ENCODE results near the gene ZFC3H1. TPM values are rescaled to one million over a fixed set of nuclear protein-coding genes. Genes with fewer than 3 reads are reported as not detected.

Gene ZFC3H1
- total and polyA plus RNA-seq, 2 of the 13 experiments (the other 11 are each of a cell fraction or from before 2014, with no cell fraction given), result 17.1 to 38.3 TPM

DNA sequence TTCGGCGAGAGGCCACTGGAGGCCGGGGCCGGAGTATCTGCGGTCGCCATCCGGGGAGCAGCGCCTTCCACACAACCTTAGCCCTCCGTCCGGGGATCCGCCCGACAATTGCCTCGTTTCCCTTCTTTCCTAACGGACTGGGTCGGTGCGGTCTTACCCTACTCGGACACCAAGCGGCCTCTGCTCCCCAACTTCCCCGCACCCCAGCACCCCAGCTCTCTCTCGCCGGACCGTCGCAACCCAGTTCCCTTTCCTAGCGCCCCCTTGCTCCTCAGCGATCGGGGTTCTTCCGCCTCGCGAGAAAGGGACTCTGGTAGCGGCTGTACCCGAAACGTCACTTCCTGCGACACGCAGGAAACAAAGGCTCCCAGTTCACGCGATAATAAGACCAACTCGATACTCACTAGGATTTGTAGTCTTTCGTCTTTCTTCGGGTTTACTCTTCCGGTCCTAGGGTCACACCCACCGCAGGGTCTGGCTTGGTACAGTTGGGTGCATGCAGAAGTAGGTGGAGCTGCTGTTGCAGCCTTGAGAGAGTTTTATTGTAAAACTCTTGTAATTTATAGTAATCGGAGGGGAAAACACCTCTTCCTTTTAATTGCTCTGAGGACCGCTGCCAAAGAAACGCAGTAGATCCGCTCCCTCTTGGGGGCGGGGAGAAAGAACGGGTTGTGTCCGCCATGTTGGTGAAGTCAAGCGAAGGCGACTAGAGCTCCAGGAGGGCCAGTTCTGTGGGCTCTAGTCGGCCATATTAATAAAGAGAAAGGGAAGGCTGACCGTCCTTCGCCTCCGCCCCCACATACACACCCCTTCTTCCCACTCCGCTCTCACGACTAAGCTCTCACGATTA, at the start of gene ZFC3H1, which contains the start of gene THAP2 (continued):
- TF ChIP-seq ZNF318 (CRISPR knock-in tag; IDR thresholded peaks at IDR 0.05) (no peak; the same call in 1 of the 2 replicates), IRF2 (CRISPR knock-in tag; IDR thresholded peaks at IDR 0.05) (peak; percentile 74), SKI (IDR thresholded peaks at IDR 0.05; ENCODE audit: partially characterized antibody) (no peak), PHF21A (CRISPR knock-in tag; IDR thresholded peaks at IDR 0.05) (0 out of 2 replicates have a peak, but pooled peaks have one; percentile 11), SPEN (CRISPR knock-in tag; IDR thresholded peaks at IDR 0.05; ENCODE audit: low read depth) (peak; percentile 70; the same call in 1 of the 2 replicates), ZNF607 (CRISPR knock-in tag; IDR thresholded peaks at IDR 0.05; ENCODE audit: borderline replicate concordance) (peak; percentile 62; the same call in 1 of the 2 replicates), PHF8 (CRISPR knock-in tag; IDR thresholded peaks at IDR 0.05) (peak; percentile 74), ZNF292 (CRISPR knock-in tag; IDR thresholded peaks at IDR 0.05; ENCODE audit: borderline replicate concordance, low read depth) (no peak; the same call in 1 of the 2 replicates)
- TF ChIP-seq, protein P1, sequence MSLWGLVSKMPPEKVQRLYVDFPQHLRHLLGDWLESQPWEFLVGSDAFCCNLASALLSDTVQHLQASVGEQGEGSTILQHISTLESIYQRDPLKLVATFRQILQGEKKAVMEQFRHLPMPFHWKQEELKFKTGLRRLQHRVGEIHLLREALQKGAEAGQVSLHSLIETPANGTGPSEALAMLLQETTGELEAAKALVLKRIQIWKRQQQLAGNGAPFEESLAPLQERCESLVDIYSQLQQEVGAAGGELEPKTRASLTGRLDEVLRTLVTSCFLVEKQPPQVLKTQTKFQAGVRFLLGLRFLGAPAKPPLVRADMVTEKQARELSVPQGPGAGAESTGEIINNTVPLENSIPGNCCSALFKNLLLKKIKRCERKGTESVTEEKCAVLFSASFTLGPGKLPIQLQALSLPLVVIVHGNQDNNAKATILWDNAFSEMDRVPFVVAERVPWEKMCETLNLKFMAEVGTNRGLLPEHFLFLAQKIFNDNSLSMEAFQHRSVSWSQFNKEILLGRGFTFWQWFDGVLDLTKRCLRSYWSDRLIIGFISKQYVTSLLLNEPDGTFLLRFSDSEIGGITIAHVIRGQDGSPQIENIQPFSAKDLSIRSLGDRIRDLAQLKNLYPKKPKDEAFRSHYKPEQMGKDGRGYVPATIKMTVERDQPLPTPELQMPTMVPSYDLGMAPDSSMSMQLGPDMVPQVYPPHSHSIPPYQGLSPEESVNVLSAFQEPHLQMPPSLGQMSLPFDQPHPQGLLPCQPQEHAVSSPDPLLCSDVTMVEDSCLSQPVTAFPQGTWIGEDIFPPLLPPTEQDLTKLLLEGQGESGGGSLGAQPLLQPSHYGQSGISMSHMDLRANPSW (CRISPR knock-in tag; IDR thresholded peaks at IDR 0.05; ENCODE audit: borderline replicate concordance), result 0 out of 2 replicates have a peak, but pooled peaks have one; percentile 28
- TF ChIP-seq, protein P2, sequence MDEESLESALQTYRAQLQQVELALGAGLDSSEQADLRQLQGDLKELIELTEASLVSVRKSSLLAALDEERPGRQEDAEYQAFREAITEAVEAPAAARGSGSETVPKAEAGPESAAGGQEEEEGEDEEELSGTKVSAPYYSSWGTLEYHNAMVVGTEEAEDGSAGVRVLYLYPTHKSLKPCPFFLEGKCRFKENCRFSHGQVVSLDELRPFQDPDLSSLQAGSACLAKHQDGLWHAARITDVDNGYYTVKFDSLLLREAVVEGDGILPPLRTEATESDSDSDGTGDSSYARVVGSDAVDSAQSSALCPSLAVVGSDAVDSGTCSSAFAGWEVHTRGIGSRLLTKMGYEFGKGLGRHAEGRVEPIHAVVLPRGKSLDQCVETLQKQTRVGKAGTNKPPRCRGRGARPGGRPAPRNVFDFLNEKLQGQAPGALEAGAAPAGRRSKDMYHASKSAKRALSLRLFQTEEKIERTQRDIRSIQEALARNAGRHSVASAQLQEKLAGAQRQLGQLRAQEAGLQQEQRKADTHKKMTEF (CRISPR knock-in tag; IDR thresholded peaks at IDR 0.05), result peak; percentile 50

Measured in HepG2 (cell line).